Endothelial cell of umbilical vein (primary cell): Measurements from ENCODE around the gene VSIR. TPM values are rescaled to one million over a fixed set of nuclear protein-coding genes. Genes with fewer than 3 reads are reported as not detected.

ENCODE experiments used
- BruUV-seq: library from RNA; stranded (reverse); fragments of 400-500 nt; replicated peaks from 2 replicates; lab custom pipeline; 2021; lab: Mats Ljungman, UMichigan
- CTCF ChIA-PET: fragments of 300-600, 350-600 bp; sonication (Branson Sonifier 250); formaldehyde crosslinking; loops from one replicate; lab custom pipeline; 2021; ENCODE audit warnings: antibody characterized with exemption, inconsistent platforms; lab: Charles Lee
- POLR2A ChIA-PET: fragments of 300-600, 350-600 bp; sonication (Branson Sonifier 250); formaldehyde crosslinking; loops from one replicate; lab custom pipeline; 2021; ENCODE audit warnings: antibody characterized with exemption, inconsistent platforms; lab: Charles Lee
- DNase-seq: peaks from one replicate; pipeline ENCODE4 v3.0.0-alpha.2; 2011; ENCODE audit warnings: low read depth, low spot score
- FAIRE-seq: peaks from 2 replicates; lab custom pipeline; 2011; peaks lifted over from hg19 to GRCh38; lab: Jason Lieb, UNC
- H2AFZ ChIP-seq: 2 replicates; pipeline ENCODE4 v1.6.0; 2012; ENCODE audit warnings: low read depth, low read length, control low read depth, inconsistent platforms
- H3K27ac ChIP-seq: 2 replicates; pipeline ENCODE4 v1.5.1; 2011; ENCODE audit warnings: low read depth, mild to moderate bottlenecking, control low read depth, low read length, moderate library complexity; ENCODE audit not compliant: insufficient read depth
- H3K27me3 ChIP-seq, 2 experiments: 2 replicates each; pipeline versions ENCODE4 v1.6.0 to v1.6.1; 2011; ENCODE audit warnings: low read length in 2 of 2, mixed read lengths in 1 of 2; ENCODE audit not compliant: control insufficient read depth in 2 of 2, insufficient read depth in 2 of 2
- H3K36me3 ChIP-seq, 2 experiments: 2 replicates in 1 of 2; 3 replicates in 1 of 2; pipeline ENCODE4 v1.5.1; 2011; ENCODE audit warnings: low read length in 2 of 2, mild to moderate bottlenecking in 1 of 2, moderate library complexity in 1 of 2; ENCODE audit not compliant: control insufficient read depth in 2 of 2, insufficient read depth in 2 of 2; ENCODE audit errors: extremely low read depth in 1 of 2
- H3K4me1 ChIP-seq: 3 replicates; pipeline ENCODE4 v1.5.1; 2011; ENCODE audit warnings: mild to moderate bottlenecking, low read length; ENCODE audit not compliant: control insufficient read depth, insufficient read depth; ENCODE audit errors: extremely low read depth
- H3K4me2 ChIP-seq: 2 replicates; pipeline ENCODE4 v1.6.1; 2011; ENCODE audit warnings: low read length, control low read depth, mixed read lengths; ENCODE audit not compliant: insufficient read depth
- H3K4me3 ChIP-seq, 3 experiments: fragments of 200-600 bp in 1 of 3; sonication (generic), shearing (Covaris generic) in 1 of 3; replicated peaks in 1 of 3; 2 replicates each; pipeline ENCODE4 v1.5.1; 2011 to 2016; ENCODE audit warnings: control low read depth in 3 of 3, low read length in 3 of 3, mild to moderate bottlenecking in 2 of 3, inconsistent platforms in 1 of 3, low read depth in 1 of 3, moderate library complexity in 1 of 3; ENCODE audit not compliant: insufficient read depth in 1 of 3
- H3K79me2 ChIP-seq: 2 replicates; pipeline ENCODE4 v1.6.0; 2012; ENCODE audit warnings: low read length, inconsistent platforms; ENCODE audit not compliant: control insufficient read depth, insufficient read depth
- H3K9ac ChIP-seq: replicated peaks from 2 replicates; pipeline ENCODE3; 2011; ENCODE audit warnings: low read length, control low read depth; ENCODE audit not compliant: insufficient read depth; ENCODE audit errors: extremely low read depth
- H3K9me1 ChIP-seq: replicated peaks from 3 replicates; pipeline ENCODE4 v1.6.0; 2011; ENCODE audit warnings: mild to moderate bottlenecking, low read length; ENCODE audit not compliant: control insufficient read depth, insufficient read depth; ENCODE audit errors: extremely low read depth
- H3K9me3 ChIP-seq: replicated peaks from 2 replicates; pipeline ENCODE4 v1.5.1; 2012; ENCODE audit warnings: low read length, inconsistent platforms; ENCODE audit not compliant: control insufficient read depth, insufficient read depth
- H4K20me1 ChIP-seq: replicated peaks from 2 replicates; pipeline ENCODE3; 2011; ENCODE audit warnings: mild to moderate bottlenecking, low read length; ENCODE audit not compliant: control insufficient read depth, insufficient read depth; ENCODE audit errors: extremely low read depth
- EZH2 ChIP-seq: IDR thresholded peaks from 2 replicates; pipeline ENCODE4 v1.6.1; 2012; ENCODE audit warnings: borderline replicate concordance, low read depth, mild to moderate bottlenecking, moderate library complexity, low read length, inconsistent platforms; ENCODE audit not compliant: severe bottlenecking
- FOS ChIP-seq: IDR thresholded peaks from 2 replicates; pipeline ENCODE4 v1.6.1; 2011; ENCODE audit warnings: mild to moderate bottlenecking, low read length, moderate library complexity, borderline replicate concordance; ENCODE audit not compliant: insufficient read depth
- GATA2 ChIP-seq: IDR thresholded peaks from 2 replicates; pipeline ENCODE4 v1.7.0; 2011; ENCODE audit warnings: low read depth, mild to moderate bottlenecking, moderate library complexity, mixed read lengths, low read length; ENCODE audit not compliant: insufficient read length, insufficient read depth
- JUN ChIP-seq: IDR thresholded peaks from 2 replicates; pipeline ENCODE4 v1.6.1; 2011; ENCODE audit warnings: borderline replicate concordance, low read depth; ENCODE audit not compliant: insufficient read length, insufficient read depth
- MYC ChIP-seq: IDR thresholded peaks from one replicate; pipeline ENCODE4 v1.6.1; 2011; ENCODE audit warnings: mild to moderate bottlenecking, low read depth, low read length
- POLR2A ChIP-seq: IDR thresholded peaks from 2 replicates; pipeline ENCODE4 v1.6.1; 2012; ENCODE audit warnings: low read depth, mild to moderate bottlenecking, control low read depth, low read length
- POLR2AphosphoS5 ChIP-seq: IDR thresholded peaks from 2 replicates; pipeline ENCODE4 v1.6.1; 2012; ENCODE audit warnings: low read depth, mild to moderate bottlenecking, control low read depth, low read length, moderate library complexity; ENCODE audit not compliant: insufficient read depth
- dilution Hi-C: fragments of 300-500 bp; cut with MboI; formaldehyde crosslinking; loops from one replicate; pipeline ENCODE4 v1.15.0; 2019; ENCODE audit warnings: low sequenced_read_pairs; ENCODE audit not compliant: extremely low pct_ligation_motif_present
- intact Hi-C: fragments of 100-400 bp; cut with micrococcal nuclease; formaldehyde crosslinking; loops from one replicate; pipeline ENCODE4 v1.10.0; 2022
- polyA plus RNA-seq, 4 experiments: library from polyadenylated mRNA; depleted of rRNA in 3 of 4; stranded (reverse) in 3 of 4; unstranded in 1 of 4; fragments of >200 nt; gene quantifications; 2 replicates each; pipeline versions ENCODE4 v1.2.1 to v1.2.3, GENCODE V29; 2011 to 2012; ENCODE audit warnings: missing spikeins in 1 of 4
- total RNA-seq: library from RNA; stranded (reverse); gene quantifications from 2 replicates; pipeline ENCODE4 v1.2.3, GENCODE V29; 2021
- TF ChIP-seq, protein P1 (sequence below), 2 donors: IDR thresholded peaks; 1 replicate in 1 of 2; 2 replicates in 1 of 2; pipeline ENCODE4 v1.5.1; 2011; ENCODE audit warnings: low read length in 2 of 2, mild to moderate bottlenecking in 2 of 2, moderate library complexity in 2 of 2, control low read depth in 1 of 2, inconsistent platforms in 1 of 2, low read depth in 1 of 2; ENCODE audit not compliant: insufficient read depth in 1 of 2; ENCODE audit errors: extremely low read depth in 1 of 2
- TF ChIP-seq, protein P2 (sequence below): IDR thresholded peaks from 2 replicates; pipeline ENCODE4 v1.6.1; 2011; ENCODE audit not compliant: insufficient read depth, insufficient read length

VSIR gene
- total and polyA plus RNA-seq, 2 donors (not counting 3 experiments of a cell fraction or from before 2014, with no cell fraction given): 4.9 to 6.3 TPM

GRCh38 chr10:71819441-71819861 lies 46.1 kb upstream of the VSIR start:
- DNase-seq (no peak), FAIRE-seq (no peak)
- TF ChIP-seq EZH2 (no peak), POLR2A (no peak), MYC (no peak), POLR2AphosphoS5 (no peak), GATA2 (no peak), FOS (no peak), JUN (no peak)
- TF ChIP-seq, protein P1, sequence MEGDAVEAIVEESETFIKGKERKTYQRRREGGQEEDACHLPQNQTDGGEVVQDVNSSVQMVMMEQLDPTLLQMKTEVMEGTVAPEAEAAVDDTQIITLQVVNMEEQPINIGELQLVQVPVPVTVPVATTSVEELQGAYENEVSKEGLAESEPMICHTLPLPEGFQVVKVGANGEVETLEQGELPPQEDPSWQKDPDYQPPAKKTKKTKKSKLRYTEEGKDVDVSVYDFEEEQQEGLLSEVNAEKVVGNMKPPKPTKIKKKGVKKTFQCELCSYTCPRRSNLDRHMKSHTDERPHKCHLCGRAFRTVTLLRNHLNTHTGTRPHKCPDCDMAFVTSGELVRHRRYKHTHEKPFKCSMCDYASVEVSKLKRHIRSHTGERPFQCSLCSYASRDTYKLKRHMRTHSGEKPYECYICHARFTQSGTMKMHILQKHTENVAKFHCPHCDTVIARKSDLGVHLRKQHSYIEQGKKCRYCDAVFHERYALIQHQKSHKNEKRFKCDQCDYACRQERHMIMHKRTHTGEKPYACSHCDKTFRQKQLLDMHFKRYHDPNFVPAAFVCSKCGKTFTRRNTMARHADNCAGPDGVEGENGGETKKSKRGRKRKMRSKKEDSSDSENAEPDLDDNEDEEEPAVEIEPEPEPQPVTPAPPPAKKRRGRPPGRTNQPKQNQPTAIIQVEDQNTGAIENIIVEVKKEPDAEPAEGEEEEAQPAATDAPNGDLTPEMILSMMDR (IDR thresholded peaks at IDR 0.05; ENCODE audit: extremely low read depth in 1 of 2, insufficient read depth in 1 of 2, low read depth in 1 of 2, low read length in 2 of 2): no peak
- TF ChIP-seq, protein P2, sequence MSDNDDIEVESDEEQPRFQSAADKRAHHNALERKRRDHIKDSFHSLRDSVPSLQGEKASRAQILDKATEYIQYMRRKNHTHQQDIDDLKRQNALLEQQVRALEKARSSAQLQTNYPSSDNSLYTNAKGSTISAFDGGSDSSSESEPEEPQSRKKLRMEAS: no peak
- Histone ChIP-seq H3K9me3 (no peaks in the 10 kb centered on the region), H3K27me3 (no peaks in the 10 kb centered on the region), H3K79me2 (no peaks in the 10 kb centered on the region), H2AFZ (no peak overlapping the region), H3K27ac (no peak overlapping the region), H3K36me3 (peaks cover 22 to 68% of the 10 kb centered on the region in 2 experiments), H3K9me1 (no peaks in the 10 kb centered on the region), H3K9ac (no peak overlapping the region), H3K4me1 (no peaks in the 10 kb centered on the region), H3K4me2 (no peak overlapping the region), H3K4me3 (no peak overlapping the region), H4K20me1 (no peaks in the 10 kb centered on the region)
- ChIA-PET CTCF (interaction anchor here (0.9 kb wide), 1 partner anchor 11 kb away, joined by 3 read pairs; no protein-coding TSS in a partner anchor), POLR2A (no interaction called here)
- intact Hi-C loops: no loop called here
- BruUV-seq: TSS peak; percentile 4
- dilution Hi-C loops: no loop called here
